ENCODE results near the gene FCRLB. TPM values are rescaled to one million over a fixed set of nuclear protein-coding genes. Genes with fewer than 3 reads are reported as not detected.

Gene FCRLB
- total and polyA plus RNA-seq, 9 of the 15 experiments (the other 6 are each of a cell fraction or from before 2014, with no cell fraction given), result 0.20 to 4.6 (median 1.3) TPM

DNA sequence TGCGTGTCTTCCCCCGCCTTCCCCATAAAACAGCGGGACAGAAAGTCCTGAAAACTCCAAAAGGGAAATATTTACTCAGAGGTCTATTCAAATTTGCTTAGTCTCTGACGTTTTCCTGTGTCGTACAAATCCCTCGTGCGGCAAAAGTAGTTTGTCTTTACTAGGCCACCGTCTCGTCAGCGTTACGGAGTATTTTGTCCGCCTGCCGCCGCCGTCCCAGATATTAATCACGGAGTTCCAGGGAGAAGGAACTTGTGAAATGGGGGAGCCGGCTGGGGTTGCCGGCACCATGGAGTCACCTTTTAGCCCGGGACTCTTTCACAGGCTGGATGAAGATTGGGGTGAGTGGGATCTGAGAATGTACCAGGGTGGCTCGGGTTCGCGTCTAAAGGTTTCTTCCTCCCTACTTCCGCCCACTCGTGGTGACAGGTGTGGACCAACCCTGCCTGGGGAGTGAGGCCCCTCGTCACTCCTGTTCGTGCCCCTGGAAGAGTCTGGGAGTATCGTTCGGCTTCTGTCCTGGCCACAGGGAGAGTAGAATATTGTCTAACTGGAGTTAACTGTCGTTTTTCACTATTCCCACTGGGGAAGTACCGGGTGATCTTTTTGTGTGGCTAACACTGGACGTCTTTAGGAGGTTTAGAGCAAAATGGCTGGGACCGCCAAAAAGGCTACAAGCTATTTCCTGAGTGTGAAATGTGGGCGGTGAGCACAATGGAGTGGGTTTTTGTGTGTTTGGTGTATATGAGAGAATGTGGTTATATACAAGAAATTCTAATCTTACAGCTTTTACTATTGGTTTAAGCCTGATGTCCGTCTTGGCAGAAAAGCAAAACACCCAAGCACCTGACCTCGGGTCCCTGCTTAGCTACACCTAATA lies 45.0 kb downstream of the FCRLB start, which contains the start of gene ATF6 (continued):
- TF ChIP-seq SIRT6 (IDR thresholded peaks at IDR 0.05; ENCODE audit: low read depth, low read length) (no peak), SMARCE1 (IDR thresholded peaks at IDR 0.05) (peak; percentile 53; the same call in 1 of the 2 replicates), POLR2A (conservative IDR thresholded peaks at IDR 0.05) (peak; percentile 88), NCOA4 (IDR thresholded peaks at IDR 0.05; ENCODE audit: partially characterized antibody) (peak; percentile 33), ID3 (CRISPR knock-in tag; IDR thresholded peaks at IDR 0.05) (no peak), ID3 (tag; IDR thresholded peaks at IDR 0.05) (no peak), ZNF586 (CRISPR knock-in tag; conservative IDR thresholded peaks at IDR 0.05) (no peak), HLTF (IDR thresholded peaks at IDR 0.05) (no peak), ARNT (IDR thresholded peaks at IDR 0.05) (peak; percentile 28 to 65; a peak in 3 of 4 replicates), ZC3H11A (IDR thresholded peaks at IDR 0.05; ENCODE audit: low read depth, low read length) (no peak), ZNF77 (CRISPR knock-in tag; IDR thresholded peaks at IDR 0.05) (no peak), SMAD2 (IDR thresholded peaks at IDR 0.05; ENCODE audit: low read depth, low read length) (no peak), ZEB2 (IDR thresholded peaks at IDR 0.05) (peak; percentile 74; the same call in 1 of the 2 replicates), ZNF41 (CRISPR knock-in tag; conservative IDR thresholded peaks at IDR 0.05) (0 out of 2 replicates have a peak, but pooled peaks have one; percentile 11), ATF6 (CRISPR knock-in tag; IDR thresholded peaks at IDR 0.05) (peak; percentile 79; the same call in 1 of the 2 replicates), SUPT5H (IDR thresholded peaks at IDR 0.05) (peak; percentile 82), C11orf30 (IDR thresholded peaks at IDR 0.05; ENCODE audit: low read depth) (peak; percentile 91), AFF4 (CRISPR knock-in tag; IDR thresholded peaks at IDR 0.05) (no peak), RAD51 (IDR thresholded peaks at IDR 0.05; ENCODE audit: borderline replicate concordance, low read depth) (0 out of 2 replicates have a peak, but pooled peaks have one; percentile 7), MAFF (IDR thresholded peaks at IDR 0.05; ENCODE audit: low read length) (peak; percentile 46; the same call in 1 of the 2 replicates)
- TF ChIP-seq, protein P1, sequence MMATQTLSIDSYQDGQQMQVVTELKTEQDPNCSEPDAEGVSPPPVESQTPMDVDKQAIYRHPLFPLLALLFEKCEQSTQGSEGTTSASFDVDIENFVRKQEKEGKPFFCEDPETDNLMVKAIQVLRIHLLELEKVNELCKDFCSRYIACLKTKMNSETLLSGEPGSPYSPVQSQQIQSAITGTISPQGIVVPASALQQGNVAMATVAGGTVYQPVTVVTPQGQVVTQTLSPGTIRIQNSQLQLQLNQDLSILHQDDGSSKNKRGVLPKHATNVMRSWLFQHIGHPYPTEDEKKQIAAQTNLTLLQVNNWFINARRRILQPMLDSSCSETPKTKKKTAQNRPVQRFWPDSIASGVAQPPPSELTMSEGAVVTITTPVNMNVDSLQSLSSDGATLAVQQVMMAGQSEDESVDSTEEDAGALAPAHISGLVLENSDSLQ (IDR thresholded peaks at IDR 0.05), result peak; percentile 63

Data from K562 (cell line).